GM18502 (cell line): ENCODE data around the gene ZFP69B.

Source experiments
- ATAC-seq: cut with Tn5 transposase; IDR thresholded peaks from one replicate; pipeline ENCODE4 v1.9.1; 2021; ENCODE audit warnings: mild to moderate bottlenecking; ENCODE audit not compliant: unreplicated experiment, poor library complexity

The ZFP69B gene

GRCh38 chr1:40449684-40450494 is at the start of gene ZFP69B:
Gene ZFP69B (plus strand): TSS chr1:40450476. CDS start chr1:40450962, 486 bp downstream.
- ATAC-seq, result peak; percentile 65

GRCh38 chr1:40401473-40402201 is 48.6 kb upstream of the ZFP69B start:
- ATAC-seq, result no peak

GRCh38 chr1:40404670-40405462 is 45.4 kb upstream of the ZFP69B start:
- no peak for ATAC-seq

- ATAC-seq, result no peak
These were observed 44.5 kb upstream of the ZFP69B start for GRCh38 chr1:40405812-40406211.

- ATAC-seq, result no peak
These were observed 42.8 kb upstream of the ZFP69B start for GRCh38 chr1:40407453-40407852.

GRCh38 chr1:40409467-40409866 is 40.8 kb upstream of the ZFP69B start:
- ATAC-seq, result no peak

- ATAC-seq, result no peak
These were observed 39.0 kb upstream of the ZFP69B start for GRCh38 chr1:40411294-40411693.

- ATAC-seq, result no peak
These were observed 38.4 kb upstream of the ZFP69B start for GRCh38 chr1:40411843-40412242.

- ATAC-seq, result no peak
These were observed 36.6 kb upstream of the ZFP69B start for GRCh38 chr1:40413527-40414252.

- no peak for ATAC-seq
These were observed 35.9 kb upstream of the ZFP69B start for GRCh38 chr1:40414331-40414730.

GRCh38 chr1:40416709-40417108 is 33.6 kb upstream of the ZFP69B start:
- ATAC-seq, result no peak

GRCh38 chr1:40421431-40422384 is 28.6 kb upstream of the ZFP69B start:
- ATAC-seq, result no peak

- no peak for ATAC-seq
These were observed 27.5 kb upstream of the ZFP69B start for GRCh38 chr1:40422630-40423263.

- no peak for ATAC-seq
These were observed 27.0 kb upstream of the ZFP69B start for GRCh38 chr1:40423264-40423642.

- ATAC-seq, result no peak
These were observed 26.2 kb upstream of the ZFP69B start for GRCh38 chr1:40423951-40424618.

GRCh38 chr1:40425198-40425597 is 25.1 kb upstream of the ZFP69B start:
- ATAC-seq, result no peak

GRCh38 chr1:40431385-40431784 is 18.9 kb upstream of the ZFP69B start:
- no peak for ATAC-seq
